ENCODE results near the gene TRIM31. TPM values are rescaled to one million over a fixed set of nuclear protein-coding genes. Genes with fewer than 3 reads are reported as not detected.
A peak's percentile ranks its signal among the peaks of the same experiment; 100 is the strongest.

TRIM31 gene
- total RNA-seq, 1 donor from 2014 or later = not detected

DNA sequence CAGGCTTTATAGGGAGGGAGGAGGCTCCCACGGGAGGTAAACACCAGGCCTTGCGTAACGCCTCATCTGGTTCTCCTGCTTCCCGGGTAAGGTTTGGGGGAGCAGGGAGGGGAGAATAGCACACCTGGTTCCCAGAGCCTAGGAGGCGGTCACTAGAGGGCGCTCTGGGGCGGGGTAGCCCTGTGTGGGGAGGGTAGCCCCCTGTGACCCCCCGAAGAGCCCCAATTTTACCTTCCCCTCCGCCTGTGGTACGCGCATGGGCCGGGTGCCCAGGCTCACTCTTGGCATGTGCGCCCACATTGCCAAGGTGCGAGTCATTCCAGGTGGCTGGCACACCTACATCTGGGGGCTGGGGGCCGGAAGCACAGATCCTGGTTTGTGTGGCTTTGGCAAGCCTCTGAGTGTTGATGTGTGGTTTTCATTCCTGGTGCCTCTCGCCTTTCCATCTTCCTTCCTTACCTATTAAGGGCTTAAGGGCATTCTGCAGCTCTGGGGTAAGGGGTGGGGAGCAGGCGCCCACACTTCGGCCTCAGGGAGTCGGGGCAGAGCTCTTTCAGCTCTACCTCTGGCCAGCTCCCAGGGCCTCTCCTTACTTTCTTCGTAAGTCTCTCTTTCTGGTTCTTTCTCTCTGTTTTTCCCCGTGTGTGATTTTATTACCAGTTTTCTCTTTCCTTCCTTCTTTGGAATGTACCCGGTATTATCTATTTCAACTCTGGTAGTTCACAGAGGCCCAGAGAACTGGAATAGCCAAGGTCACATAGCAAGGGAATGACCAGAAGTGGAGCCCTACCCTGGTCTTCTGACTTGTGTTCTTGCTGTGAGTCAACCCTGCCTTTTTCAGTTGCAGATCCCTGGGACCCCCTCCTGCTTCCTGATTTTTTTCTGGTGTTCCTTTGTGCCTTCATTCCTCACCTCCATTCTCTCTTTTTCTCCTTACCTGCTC is 36.8 kb downstream of the TRIM31 start:
- no peak for DNase-seq (ENCODE audit: low read depth in 2 of 2)

DNA sequence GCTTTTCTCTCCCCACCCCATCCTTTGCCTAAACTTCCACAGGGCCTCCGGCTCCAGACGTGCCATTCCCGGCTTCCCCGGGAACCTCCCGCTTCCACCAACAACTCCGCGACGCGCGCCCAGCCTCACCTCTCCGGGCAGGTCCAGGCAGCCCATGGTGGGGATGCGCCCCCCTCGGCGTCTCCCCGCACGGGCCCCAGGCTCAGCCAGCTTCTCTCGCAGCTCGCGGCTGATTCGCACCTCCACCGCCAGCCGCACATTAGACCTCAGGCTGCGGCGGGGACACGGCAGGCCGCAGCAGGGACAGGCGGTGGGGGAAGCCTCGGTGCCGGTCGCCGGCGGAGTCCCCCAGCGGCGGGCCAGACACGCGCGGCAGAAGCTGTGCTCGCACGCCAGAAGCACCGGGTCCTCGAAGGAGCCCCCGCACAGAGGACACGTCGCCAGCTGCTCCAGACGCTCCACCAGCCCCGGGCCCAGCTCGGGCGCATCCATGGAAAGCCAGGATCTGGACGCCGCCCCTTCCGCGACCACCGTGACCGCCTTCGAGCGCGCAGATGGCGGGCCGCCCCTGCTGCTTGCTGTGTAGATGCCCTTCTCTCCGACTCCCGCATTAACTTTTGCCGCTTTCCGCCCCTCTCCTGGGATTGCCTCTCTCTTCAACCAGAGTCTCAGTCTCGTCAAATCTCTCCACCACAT is 37.6 kb downstream of the TRIM31 start, which contains the start of gene RNF39:
Gene RNF39 (minus strand): TSS at position 676 of the 696 bp plus-strand sequence. CDS start 184 bp downstream, at position 492.
- no peak for DNase-seq (ENCODE audit: low read depth in 2 of 2)

DNA sequence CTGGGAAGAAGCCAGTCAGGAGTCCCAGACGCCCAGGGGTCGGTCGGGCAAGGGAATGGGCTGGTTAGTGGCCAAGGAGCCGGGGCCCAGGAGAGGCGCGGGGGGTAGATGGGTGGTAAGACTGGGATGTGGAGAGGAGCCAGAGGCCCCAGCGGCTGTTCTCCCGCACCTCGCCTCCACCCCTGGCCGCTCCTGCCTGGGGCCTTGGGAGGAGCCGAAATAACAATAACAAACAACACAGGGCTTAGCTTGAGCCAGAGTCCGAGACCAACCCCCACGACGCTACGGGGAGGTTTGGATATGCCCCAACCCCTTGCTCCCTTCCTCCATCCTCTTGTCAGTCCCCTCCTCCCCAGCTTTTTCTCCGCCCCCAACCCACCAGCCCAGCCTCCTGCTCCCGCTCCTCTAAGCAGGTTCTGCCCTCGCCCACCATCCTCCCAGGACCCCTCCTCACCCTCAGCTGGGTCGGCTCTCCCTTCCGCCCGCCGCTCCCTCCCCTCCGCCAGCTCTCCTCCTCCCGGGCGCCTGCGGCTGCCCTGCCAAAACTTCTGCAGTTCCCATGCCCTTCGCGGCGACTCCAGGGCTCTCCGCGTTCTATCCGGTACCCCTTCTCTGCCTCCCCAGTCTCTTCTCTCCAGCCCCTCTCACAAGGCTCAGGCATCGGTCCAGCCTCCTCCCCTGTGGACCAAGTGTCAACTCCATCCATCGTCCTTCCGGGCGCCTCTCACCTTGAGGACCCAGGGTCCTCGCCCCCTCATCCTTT is 38.4 kb downstream of the TRIM31 start:
- no peak for DNase-seq (ENCODE audit: low read depth in 2 of 2)

DNA sequence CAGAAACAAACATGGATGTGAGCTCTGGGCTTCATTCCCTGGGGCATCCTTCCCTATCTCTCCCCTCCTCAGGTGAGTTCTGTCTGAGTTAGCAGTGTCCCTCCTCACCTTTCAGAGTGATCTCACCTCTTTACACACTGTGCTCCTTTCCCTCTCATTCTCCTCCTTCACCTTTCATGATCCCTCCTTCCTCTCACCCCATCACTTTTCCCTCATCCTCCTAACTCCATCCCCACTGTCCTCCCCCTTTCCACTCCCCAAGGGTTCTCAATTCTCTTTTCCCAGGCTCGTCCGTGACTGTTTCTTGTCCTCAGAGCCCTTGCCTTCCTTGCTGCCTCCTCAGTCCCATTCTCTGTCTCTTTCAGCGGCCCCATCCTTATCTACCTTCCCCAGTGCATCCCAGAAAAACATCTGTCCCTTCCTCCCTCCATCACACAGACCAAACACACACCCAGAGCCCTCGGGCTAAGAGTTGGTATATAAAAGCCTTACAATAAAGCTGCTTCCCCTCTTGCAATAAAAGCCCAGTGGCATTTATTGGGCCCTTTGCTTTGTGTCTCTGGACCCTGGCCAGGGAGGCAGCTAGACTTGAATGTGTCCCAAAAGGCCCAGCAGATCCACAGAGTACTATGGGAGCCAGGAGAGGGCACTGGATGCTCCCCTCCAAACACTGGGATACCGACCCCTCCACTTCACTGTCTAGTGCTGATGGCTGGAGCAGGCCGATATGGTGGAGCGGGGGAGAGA is 39.2 kb downstream of the TRIM31 start:
- DNase-seq (ENCODE audit: low read depth in 2 of 2) = no peak

DNA sequence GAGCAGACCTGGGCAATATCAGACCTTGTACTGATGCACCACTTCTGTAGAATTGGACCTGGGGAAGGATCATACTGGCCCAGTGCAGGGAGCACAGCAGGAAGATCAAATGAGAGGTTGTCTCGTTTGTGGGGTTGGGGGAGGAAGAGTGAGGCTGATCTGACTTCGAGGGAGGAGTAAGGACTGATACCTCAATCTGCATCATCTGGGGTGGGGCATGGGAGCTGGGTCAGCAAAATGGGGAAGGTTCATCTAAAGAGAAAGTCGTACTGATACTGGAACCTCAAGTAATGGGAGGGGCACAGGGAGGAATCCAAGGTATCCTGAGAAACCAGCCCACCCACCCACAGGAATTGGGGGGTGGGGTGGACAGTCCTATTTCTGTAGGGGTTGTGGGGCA is 41.0 kb downstream of the TRIM31 start:
- DNase-seq (ENCODE audit: low read depth in 2 of 2) = no peak

DNA sequence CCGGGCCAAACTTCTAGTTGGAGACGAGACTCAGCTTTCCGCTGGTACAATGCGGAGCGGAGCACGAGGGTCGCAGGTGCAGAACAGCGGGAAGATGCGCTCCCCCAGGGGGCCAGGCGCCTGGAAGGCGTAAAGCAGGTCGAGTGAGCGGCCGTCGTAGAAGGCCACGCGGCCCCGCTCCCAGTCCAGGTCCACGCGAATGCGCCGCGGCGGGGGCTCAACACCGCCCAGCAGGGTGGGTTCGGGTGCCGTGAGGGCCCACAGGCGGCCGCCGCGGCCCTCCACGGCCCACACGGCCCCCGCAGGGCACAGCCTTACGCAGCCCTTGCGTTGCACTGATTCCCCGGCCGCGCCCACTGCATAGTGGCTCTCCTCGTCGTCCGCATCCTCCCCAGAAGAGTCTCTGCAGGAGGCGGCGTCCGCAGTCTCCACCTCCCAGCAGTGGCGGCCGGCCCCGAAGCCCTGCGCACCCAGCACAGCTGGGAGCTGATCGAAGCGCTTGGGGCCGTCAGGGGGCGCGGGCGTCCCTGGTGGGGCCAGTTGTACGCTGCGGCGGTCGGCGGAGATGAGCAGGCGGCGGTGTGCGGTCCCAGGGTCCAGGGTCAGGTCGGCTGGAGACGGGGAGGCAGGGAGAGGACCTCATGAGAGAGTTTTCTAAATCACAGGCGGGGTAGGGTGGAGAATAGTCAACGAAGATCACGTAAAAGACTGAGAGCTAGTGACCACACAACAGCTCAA is 41.6 kb downstream of the TRIM31 start:
- DNase-seq (ENCODE audit: low read depth in 2 of 2) = peak in 1 of 2 donors; percentile 40

DNA sequence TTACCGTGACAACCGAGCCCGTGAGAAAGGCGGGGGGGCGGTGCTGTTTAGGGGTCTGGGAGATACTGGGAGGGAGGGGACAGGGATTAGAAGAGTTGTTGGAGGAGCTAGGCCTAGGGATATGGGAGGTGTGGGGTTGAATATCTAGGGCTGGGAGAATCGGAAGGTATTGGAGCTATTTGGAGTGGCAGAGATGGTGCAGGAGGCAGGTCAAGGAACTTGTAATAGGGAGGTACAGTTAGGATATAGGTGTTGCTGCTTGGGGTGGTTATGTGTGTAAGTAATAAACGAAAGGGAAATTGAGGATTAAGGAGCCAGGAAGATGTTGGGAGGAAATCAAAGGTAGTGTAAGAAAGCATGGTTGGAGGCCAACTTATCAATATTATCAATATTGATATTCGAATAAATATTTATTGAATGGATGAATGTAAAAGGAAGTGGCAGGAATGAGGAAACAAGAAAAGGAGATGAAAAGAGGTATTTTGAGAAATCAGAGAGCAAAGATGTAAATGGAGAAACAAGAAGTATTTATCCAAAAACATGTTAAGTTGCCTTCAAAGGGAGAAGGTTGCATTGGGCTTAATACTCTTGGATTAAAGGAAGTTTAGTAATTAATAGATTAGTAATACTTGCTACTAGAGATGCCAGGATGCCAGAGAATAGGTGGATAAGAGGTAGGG is 45.3 kb downstream of the TRIM31 start:
- DNase-seq (ENCODE audit: low read depth in 2 of 2) = no peak

DNA sequence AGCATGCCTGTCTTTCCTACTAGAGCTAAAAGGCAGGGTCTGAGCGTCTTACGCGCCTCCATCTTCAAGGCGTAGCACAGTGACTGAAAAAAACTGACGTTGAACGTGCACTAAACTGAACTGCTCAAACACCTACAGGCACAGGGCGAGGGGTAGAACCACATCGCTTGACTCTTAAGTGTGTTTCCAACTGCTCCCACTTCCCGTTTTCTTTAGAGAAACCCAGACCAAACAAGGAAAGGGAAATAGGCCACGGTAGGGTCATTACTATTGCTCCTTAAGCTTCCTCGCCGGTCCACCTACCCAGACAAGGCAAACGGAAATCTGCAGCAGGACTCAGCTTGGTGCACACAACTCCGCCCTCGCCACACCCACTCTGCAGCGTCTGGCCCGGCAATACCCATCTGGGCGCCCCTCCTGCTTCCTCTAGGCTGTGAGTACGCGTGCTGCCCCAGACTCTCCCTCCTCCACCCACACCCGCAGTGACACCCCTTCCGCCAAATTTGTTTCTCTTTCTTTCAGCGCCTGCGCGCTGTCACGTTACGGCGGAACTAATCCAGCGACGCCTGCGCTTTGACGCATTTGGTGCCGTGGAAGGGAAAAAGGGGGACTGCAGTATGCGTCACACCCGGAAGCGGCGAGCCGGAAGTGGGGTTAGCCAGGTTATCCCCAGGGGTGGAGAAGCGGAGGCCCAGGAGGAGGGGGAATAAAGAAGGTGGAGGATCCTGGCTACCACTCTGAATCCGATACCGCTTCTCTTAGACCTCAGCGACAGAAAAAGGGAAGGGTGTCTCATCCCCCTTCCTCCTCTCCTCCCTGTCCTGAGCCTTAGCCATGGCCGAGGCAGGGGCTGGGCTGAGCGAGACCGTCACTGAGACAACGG is 46.1 kb downstream of the TRIM31 start, which contains the start of gene PPP1R11:
Gene PPP1R11 (plus strand): TSS at position 622 of the 883 bp plus-strand sequence. CDS start 213 bp downstream, at position 835.
- peak; percentile 98 to 99 for DNase-seq (ENCODE audit: low read depth in 2 of 2)

DNA sequence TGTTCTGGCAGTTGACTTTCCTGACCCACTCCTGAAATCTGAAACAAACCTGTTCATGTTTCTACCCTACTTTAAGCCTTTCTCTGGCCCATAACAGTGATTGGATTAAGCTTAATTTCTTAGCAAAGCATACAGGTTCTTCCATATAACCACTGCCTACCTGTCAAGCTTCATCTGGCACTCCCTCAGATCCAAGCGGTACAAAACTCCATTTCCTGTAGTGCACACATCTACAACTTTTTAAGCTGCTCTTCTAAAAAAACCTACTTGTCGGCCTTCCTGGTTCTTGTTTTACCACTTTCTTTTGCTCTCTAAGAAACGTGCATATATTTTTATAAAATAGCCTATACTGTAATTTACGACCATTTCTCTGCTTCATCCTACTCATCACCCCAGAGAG is 46.8 kb downstream of the TRIM31 start:
- DNase-seq (ENCODE audit: low read depth in 2 of 2) = no peak

DNA sequence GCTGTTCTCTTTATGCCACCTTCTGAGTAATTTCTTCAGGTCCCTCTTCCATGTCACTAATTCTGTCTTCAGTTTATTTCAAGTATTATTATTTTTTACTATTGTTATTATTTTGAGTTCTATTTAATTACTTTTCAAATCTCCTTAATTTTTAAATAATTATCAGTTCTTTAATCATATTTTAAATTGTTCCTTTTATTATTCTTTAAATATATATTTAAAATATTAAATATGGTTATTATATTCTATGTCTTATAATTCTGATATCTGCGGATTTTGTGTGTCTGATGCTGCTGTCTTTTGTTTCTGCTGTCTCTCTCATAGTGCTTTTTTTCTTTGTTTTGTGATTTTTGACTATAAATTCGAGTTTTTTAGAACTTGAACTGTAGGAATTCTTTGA is 49.6 kb downstream of the TRIM31 start:
- DNase-seq (ENCODE audit: low read depth in 2 of 2) = no peak

DNA sequence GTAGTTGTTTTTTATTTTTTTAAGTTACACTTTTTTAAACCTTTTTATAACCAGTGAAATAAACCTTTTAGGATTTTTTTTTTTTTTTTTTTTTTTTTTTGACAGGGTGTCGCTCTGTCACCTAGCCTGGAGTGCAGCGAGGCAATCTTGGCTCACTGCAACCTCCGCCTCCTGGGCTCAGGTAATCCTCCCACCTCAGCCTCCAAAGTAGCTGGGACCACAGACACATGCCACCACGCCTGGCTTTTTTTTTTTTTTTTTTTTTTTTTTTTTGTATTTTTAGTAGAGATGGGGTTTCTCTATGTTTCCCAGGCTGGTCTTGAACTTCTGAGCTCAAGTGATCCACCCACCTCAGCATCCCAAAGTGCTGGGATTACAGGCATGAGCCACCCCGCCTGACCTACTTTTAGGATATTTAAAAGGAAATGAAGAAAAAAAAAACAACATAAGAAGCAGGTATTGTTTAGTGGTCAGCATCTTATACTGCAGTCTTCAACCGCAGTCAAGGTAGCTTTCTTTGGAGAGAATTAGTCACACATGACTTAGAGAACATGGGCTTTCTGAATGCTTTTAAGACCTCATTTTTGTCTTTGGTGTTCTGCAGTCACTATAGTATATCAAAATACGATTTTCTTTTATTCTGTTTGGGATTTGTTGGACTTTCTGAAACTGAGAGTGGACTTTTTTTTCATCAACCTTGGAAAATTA is 50.3 kb downstream of the TRIM31 start:
- no peak for DNase-seq (ENCODE audit: low read depth in 2 of 2)

DNA sequence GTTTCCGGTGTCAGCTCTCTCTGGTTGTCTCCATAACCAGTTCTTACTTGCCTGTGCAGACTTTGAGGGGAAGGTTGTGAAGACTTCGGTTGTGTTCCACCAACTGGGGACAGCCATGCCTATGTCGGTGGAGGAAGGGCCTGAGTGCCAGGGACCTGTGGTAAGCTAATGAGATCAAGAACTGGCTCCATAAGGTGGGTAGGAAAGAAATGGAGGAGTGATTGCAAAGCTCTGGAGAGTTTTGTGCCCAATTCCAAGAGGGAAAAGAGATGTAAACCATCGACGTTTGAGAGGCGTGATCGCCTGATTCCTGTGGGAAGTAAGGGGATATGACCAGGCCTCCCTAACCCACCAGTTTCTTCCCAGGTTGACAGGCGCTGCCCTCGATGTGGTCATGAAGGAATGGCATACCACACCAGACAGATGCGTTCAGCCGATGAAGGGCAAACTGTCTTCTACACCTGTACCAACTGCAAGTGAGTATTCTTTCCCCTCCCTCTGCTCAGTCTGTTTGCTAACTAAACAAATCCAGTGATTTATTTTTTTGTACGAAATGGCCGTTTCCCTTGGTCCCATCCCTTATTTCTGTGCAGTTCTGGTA is 50.9 kb downstream of the TRIM31 start:
- peak in 1 of 2 donors; percentile 32 for DNase-seq (ENCODE audit: low read depth in 2 of 2)

DNA sequence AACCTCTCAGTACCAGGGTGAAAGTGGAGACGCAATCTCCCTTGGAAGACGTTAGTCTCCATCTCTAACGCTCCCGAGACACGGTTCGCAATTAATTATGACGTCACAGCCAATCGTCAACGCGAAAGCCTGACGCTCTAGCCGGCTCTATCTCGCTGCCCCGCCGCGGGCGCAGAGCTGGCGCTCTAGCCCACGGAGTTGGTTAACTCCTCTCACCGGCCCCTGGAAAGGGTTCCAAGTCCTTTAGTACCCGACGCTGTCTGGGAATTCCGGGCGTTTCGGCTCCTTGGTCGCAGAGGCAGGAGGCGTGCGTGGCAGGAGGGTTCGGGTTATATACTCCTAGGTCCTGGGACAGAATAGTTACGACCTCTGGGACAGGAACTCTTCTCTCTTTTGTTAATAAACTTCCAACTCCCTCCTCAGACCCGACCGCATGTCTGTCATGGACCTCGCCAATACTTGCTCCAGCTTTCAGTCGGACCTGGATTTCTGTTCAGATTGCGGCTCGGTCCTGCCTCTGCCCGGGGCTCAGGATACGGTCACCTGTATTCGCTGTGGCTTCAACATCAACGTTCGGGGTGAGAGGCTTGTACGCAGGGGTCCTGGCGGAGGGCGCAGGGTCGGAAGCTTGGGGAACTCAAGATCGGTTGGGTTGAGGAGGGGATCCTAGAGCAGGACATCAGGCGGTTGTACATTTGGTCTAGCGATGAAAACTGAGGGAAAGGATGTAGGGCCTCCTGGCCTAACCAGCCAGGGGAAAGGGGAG is 51.6 kb downstream of the TRIM31 start, which contains the start of gene POLR1H:
Gene POLR1H (plus strand): TSS at position 174 of the 766 bp plus-strand sequence. CDS start 260 bp downstream, at position 434.
- peak; percentile 94 to 97 for DNase-seq (ENCODE audit: low read depth in 2 of 2)

DNA sequence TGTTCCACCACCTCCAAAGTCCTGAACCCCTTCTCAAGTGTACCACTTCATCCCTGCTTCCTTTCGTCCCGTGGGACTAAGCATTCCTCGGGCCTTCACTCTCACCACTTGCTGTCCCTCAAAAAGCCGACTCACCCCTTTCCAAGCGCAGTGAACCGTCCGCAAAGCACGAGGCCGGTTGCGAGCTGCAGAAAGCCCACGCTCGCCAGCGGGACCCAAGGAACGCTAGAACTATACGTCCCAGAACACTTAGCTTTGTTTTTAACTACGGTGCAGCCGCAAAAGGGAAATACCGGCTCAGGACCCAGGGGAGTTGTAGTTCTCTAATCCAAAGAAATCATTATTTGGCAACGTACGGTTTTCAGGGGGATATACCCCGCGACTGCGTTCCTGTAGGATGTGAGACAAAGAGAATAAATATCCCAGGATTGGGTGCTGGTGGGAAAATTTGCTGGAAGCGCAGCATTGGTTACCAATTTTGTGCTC is 52.2 kb downstream of the TRIM31 start:
- peak; percentile 45 to 53 for DNase-seq (ENCODE audit: low read depth in 2 of 2)

DNA sequence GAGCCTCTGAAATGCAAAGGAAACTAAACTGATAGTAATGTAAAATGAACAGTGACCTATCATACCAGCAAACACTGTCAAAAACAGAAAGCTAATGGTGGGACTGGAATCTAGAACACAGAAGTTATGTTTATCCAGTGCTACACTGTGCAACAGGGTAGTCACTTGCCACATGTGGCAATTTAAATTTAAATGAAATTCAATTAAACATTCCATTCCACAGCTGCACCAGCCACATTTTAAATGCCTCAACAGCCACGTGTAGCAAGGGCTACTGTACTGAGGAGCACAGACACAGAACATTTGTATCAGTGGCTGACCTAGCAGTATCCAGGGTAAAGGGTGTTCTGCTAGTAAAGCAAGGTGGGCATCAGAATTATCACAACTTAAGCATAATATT is 57.4 kb downstream of the TRIM31 start:
- no peak for DNase-seq (ENCODE audit: low read depth in 2 of 2)

DNA sequence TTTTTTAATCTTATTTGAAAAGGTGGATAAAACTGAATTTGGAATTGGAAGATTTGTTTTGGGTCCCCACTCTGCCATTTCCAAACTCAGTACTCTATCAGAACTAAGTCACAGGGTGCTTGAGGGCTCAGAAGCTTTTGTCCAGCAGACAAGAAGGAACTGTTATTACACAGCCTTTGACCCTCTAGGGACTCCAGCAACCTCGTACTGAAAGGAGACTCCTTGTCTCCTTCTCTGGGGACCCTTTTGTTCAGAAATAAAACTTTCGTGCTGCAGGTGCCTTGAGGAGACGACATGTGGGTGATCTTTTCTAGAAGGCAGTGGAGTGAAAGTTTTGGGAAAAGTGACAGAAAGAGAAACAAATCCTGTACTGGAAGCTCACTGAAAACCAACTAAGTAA is 59.2 kb downstream of the TRIM31 start:
- DNase-seq (ENCODE audit: low read depth in 2 of 2) = no peak

All from lung microvascular endothelial cell (primary cell).